H9 (cell line): ENCODE measurements around the gene NFAM1. TPM values are rescaled to one million over a fixed set of nuclear protein-coding genes. Genes with fewer than 3 reads are reported as not detected.
A peak's percentile ranks its signal among the peaks of the same experiment; 100 is the strongest.

Source experiments
- DNase-seq: peaks from one replicate; pipeline ENCODE4 v3.0.0-alpha.2; 2017
- H2AFZ ChIP-seq: one replicate; pipeline ENCODE4 v1.6.1; 2013; ENCODE audit warnings: mild to moderate bottlenecking, low read length, control low read depth, moderate library complexity
- H2AK5ac ChIP-seq: 2 replicates; pipeline ENCODE4 v1.6.1; 2013; ENCODE audit warnings: low read length, control low read depth, mixed read lengths; ENCODE audit not compliant: insufficient read length
- H2BK120ac ChIP-seq: one replicate; pipeline ENCODE4 v1.6.1; 2013; ENCODE audit warnings: low read depth, mild to moderate bottlenecking, low read length, control low read depth, inconsistent platforms; ENCODE audit not compliant: poor library complexity, severe bottlenecking
- H2BK12ac ChIP-seq: 2 replicates; pipeline ENCODE4 v1.6.1; 2013; ENCODE audit warnings: low read length, control low read depth, mixed read lengths, low read depth; ENCODE audit not compliant: insufficient read length
- H2BK15ac ChIP-seq: 2 replicates; pipeline ENCODE4 v1.6.1; 2013; ENCODE audit warnings: low read depth, low read length, control low read depth
- H2BK20ac ChIP-seq: one replicate; pipeline ENCODE4 v1.6.1; 2013; ENCODE audit warnings: low read depth, mild to moderate bottlenecking, low read length, control low read depth, inconsistent platforms; ENCODE audit not compliant: poor library complexity, severe bottlenecking
- H2BK5ac ChIP-seq: 2 replicates; pipeline ENCODE4 v1.6.1; 2013; ENCODE audit warnings: low read length, control low read depth, mixed read lengths; ENCODE audit not compliant: insufficient read length
- H3K14ac ChIP-seq: 2 replicates; pipeline ENCODE4 v1.6.1; 2013; ENCODE audit warnings: low read length, control low read depth; ENCODE audit not compliant: insufficient read depth
- H3K18ac ChIP-seq: 2 replicates; pipeline ENCODE4 v1.6.1; 2013; ENCODE audit warnings: low read depth, mild to moderate bottlenecking, mixed read lengths, low read length, control low read depth; ENCODE audit not compliant: insufficient read length
- H3K23ac ChIP-seq: 2 replicates; pipeline ENCODE4 v1.6.1; 2013; ENCODE audit warnings: low read length, control low read depth, mixed read lengths, low read depth; ENCODE audit not compliant: insufficient read length
- H3K23me2 ChIP-seq: 2 replicates; pipeline ENCODE4 v1.6.1; 2013; ENCODE audit warnings: low read depth, mild to moderate bottlenecking, mixed read lengths, low read length, control low read depth; ENCODE audit not compliant: insufficient read length, poor library complexity, severe bottlenecking
- H3K27ac ChIP-seq: 2 replicates; pipeline ENCODE4 v1.5.1; 2013; ENCODE audit warnings: low read length, control low read depth, mixed read lengths, low read depth; ENCODE audit not compliant: insufficient read length
- H3K27me3 ChIP-seq: 2 replicates; pipeline ENCODE4 v1.6.1; 2013; ENCODE audit warnings: low read length, control low read depth, inconsistent platforms; ENCODE audit not compliant: insufficient read depth
- H3K4ac ChIP-seq: 2 replicates; pipeline ENCODE4 v1.6.1; 2013; ENCODE audit warnings: low read depth, mild to moderate bottlenecking, control low read depth, inconsistent platforms, low read length, moderate library complexity
- H3K4me1 ChIP-seq: 2 replicates; pipeline ENCODE4 v1.6.1; 2013; ENCODE audit warnings: low read length, control low read depth, inconsistent platforms; ENCODE audit not compliant: insufficient read depth
- H3K4me2 ChIP-seq: 2 replicates; pipeline ENCODE4 v1.6.1; 2013; ENCODE audit warnings: low read length, control low read depth, mixed read lengths; ENCODE audit not compliant: insufficient read length, insufficient read depth
- H3K56ac ChIP-seq: 2 replicates; pipeline ENCODE4 v1.6.1; 2013; ENCODE audit warnings: low read depth, mild to moderate bottlenecking, mixed read lengths, low read length, control low read depth; ENCODE audit not compliant: insufficient read length
- H3K79me1 ChIP-seq: 2 replicates; pipeline ENCODE4 v1.6.1; 2013; ENCODE audit warnings: low read depth, mild to moderate bottlenecking, moderate library complexity, low read length, control low read depth, inconsistent platforms; ENCODE audit not compliant: insufficient read depth, poor library complexity, severe bottlenecking
- H3K79me2 ChIP-seq: 2 replicates; pipeline ENCODE4 v1.6.1; 2013; ENCODE audit warnings: low read length, control low read depth, inconsistent platforms; ENCODE audit not compliant: insufficient read depth
- H3K9ac ChIP-seq: 2 replicates; pipeline ENCODE4 v1.6.1; 2013; ENCODE audit warnings: low read length, control low read depth, mixed read lengths; ENCODE audit not compliant: insufficient read length; ENCODE audit errors: extremely low read depth
- H3K9me3 ChIP-seq: one replicate; pipeline ENCODE4 v1.6.1; 2013; ENCODE audit warnings: low read depth, low read length, inconsistent platforms; ENCODE audit not compliant: control insufficient read depth
- H3T11ph ChIP-seq: one replicate; pipeline ENCODE4 v1.6.1; 2013; ENCODE audit warnings: mild to moderate bottlenecking, low read length, control low read depth, inconsistent platforms
- H4K20me1 ChIP-seq: one replicate; pipeline ENCODE4 v1.6.1; 2013; ENCODE audit not compliant: control insufficient read depth, insufficient read length, insufficient read depth
- H4K5ac ChIP-seq: 2 replicates; pipeline ENCODE4 v1.6.1; 2013; ENCODE audit warnings: low read depth, mild to moderate bottlenecking, mixed read lengths, low read length, control low read depth; ENCODE audit not compliant: insufficient read length
- H4K8ac ChIP-seq: replicated peaks from 2 replicates; pipeline ENCODE4 v1.6.1; 2013; ENCODE audit warnings: low read length, control low read depth, mixed read lengths, low read depth; ENCODE audit not compliant: insufficient read length
- H4K91ac ChIP-seq: 2 replicates; pipeline ENCODE4 v1.6.1; 2013; ENCODE audit warnings: low read depth, mild to moderate bottlenecking, moderate library complexity, mixed read lengths, low read length, control low read depth; ENCODE audit not compliant: insufficient read length
- H3K27ac Mint-ChIP-seq, 3 experiments: 2 replicates in 2 of 3; 3 replicates in 1 of 3; pipeline ENCODE4 v1.8.0; 2020 to 2021; ENCODE audit warnings: mixed read lengths in 3 of 3, mild to moderate bottlenecking in 1 of 3, moderate library complexity in 1 of 3
- H3K27me3 Mint-ChIP-seq: 2 replicates; pipeline ENCODE4 v1.8.0; 2021; ENCODE audit warnings: low read depth, mild to moderate bottlenecking, moderate library complexity, mixed read lengths
- H3K36me3 Mint-ChIP-seq, 3 experiments: 2 replicates in 2 of 3; 3 replicates in 1 of 3; pipeline ENCODE4 v1.8.0; 2020 to 2021; ENCODE audit warnings: low read depth in 3 of 3, mixed read lengths in 3 of 3; ENCODE audit not compliant: insufficient read depth in 1 of 3
- H3K4me1 Mint-ChIP-seq, 2 experiments: 2 replicates each; pipeline ENCODE4 v1.8.0; 2020; ENCODE audit warnings: mixed read lengths in 2 of 2
- H3K4me3 Mint-ChIP-seq, 2 experiments: 2 replicates in 1 of 2; 3 replicates in 1 of 2; pipeline ENCODE4 v1.8.0; 2020 to 2021; ENCODE audit warnings: mild to moderate bottlenecking in 2 of 2, mixed read lengths in 2 of 2, moderate library complexity in 1 of 2
- H3K9me3 Mint-ChIP-seq, 2 experiments: 2 replicates in 1 of 2; 3 replicates in 1 of 2; pipeline ENCODE4 v1.8.0; 2020; ENCODE audit warnings: mild to moderate bottlenecking in 2 of 2, mixed read lengths in 2 of 2, moderate library complexity in 1 of 2
- CTCF ChIP-seq: fragments of 200-600 bp; sonication (generic); conservative IDR thresholded peaks from 3 replicates; pipeline ENCODE4 v1.8.0; 2021; ENCODE audit warnings: antibody characterized with exemption, mild to moderate bottlenecking
- WGBS: extraction: QIAGEN DNeasy Blood & Tissue Kit; methylation state at CpG from one replicate; pipeline ENCODE4 v1.1.7; 2013; ENCODE audit warnings: missing lambda C conversion rate, low lambda C conversion rate, mixed read lengths; ENCODE audit not compliant: insufficient read length; ENCODE audit errors: extremely low coverage; 5-methylcytosine and 5-hydroxymethylcytosine counted together
- total RNA-seq: library from RNA; stranded (reverse); gene quantifications from 2 replicates; pipeline ENCODE4 v1.2.1, GENCODE V29; 2021

The NFAM1 gene
- total RNA-seq, 1 experiment from 2014 or later, result 0.68 TPM

GRCh38 chr22:42353883-42354727, 78.1 kb downstream of the NFAM1 start:
- Mint-ChIP-seq H3K36me3 (no peaks in the 10 kb centered on the region), H3K4me3 (peak overlapping the region in 1 of 2 experiments; percentile 11; a peak in 2 of 5 replicates), H3K4me1 (peaks cover 20 to 22% of the 10 kb centered on the region in 2 experiments), H3K27me3 (peaks cover 26% of the 10 kb centered on the region), H3K27ac (peak overlapping the region; percentile 6 to 59 (median 42); a peak in 4 of 7 replicates), H3K9me3 (peaks cover 0 to 2% of the 10 kb centered on the region in 2 experiments; a peak in 3 of 5 replicates)
- Histone ChIP-seq H3K9me3 (no peaks in the 10 kb centered on the region), H3K9ac (no peak overlapping the region), H2BK15ac (no peak overlapping the region), H4K91ac (no peak overlapping the region), H4K8ac (no peak overlapping the region), H3K27me3 (no peaks in the 10 kb centered on the region), H2BK120ac (no peak overlapping the region), H2AK5ac (no peak overlapping the region), H3T11ph (no peak overlapping the region), H4K20me1 (no peaks in the 10 kb centered on the region), H3K23ac (no peak overlapping the region), H3K56ac (no peak overlapping the region), H3K14ac (no peak overlapping the region), H3K4ac (no peak overlapping the region), H2BK20ac (no peak overlapping the region), H2AFZ (no peak overlapping the region), H2BK12ac (no peak overlapping the region), H3K79me2 (no peaks in the 10 kb centered on the region), H4K5ac (no peak overlapping the region), H3K27ac (no peak overlapping the region), H3K18ac (no peak overlapping the region), H3K4me2 (no peak overlapping the region), H2BK5ac (no peak overlapping the region), H3K79me1 (no peaks in the 10 kb centered on the region), H3K4me1 (no peaks in the 10 kb centered on the region), H3K23me2 (no peaks in the 10 kb centered on the region)
- peak; percentile 43; the same call in 2 of the 3 replicates for TF ChIP-seq CTCF
- DNase-seq, result peak; percentile 84
- WGBS, result no CpG with 5 or more reads among the region's 10 CpGs
